Sigmoid colon (tissue), 7 donors: Measurements from ENCODE around the gene GRB2. TPM values are rescaled to one million over a fixed set of nuclear protein-coding genes. Genes with fewer than 3 reads are reported as not detected.
"Not testable (repeated sequence)": the region's sequence is repeated elsewhere in the genome, so short reads cannot be mapped to it uniquely, and the experiment has no call there.

Experiments used
- DNase-seq: peaks from one replicate; pipeline ENCODE4 v3.0.0-alpha.2; 2019
- H3K27ac ChIP-seq, 4 donors: fragments of 200-600 bp; sonication (generic); one replicate each; pipeline ENCODE4 v1.5.1; 2016 to 2019; ENCODE audit warnings: mild to moderate bottlenecking in 1 of 4
- H3K27me3 ChIP-seq, 3 donors: fragments of 200-600 bp; sonication (generic); one replicate each; pipeline ENCODE4 v1.5.1; 2019; ENCODE audit warnings: mild to moderate bottlenecking in 1 of 3
- H3K36me3 ChIP-seq, 4 donors: fragments of 200-600 bp; sonication (generic); one replicate each; pipeline ENCODE4 v1.5.1; 2016 to 2019
- H3K4me1 ChIP-seq, 4 donors: fragments of 200-600 bp; sonication (generic); one replicate each; pipeline ENCODE4 v1.5.1; 2017 to 2019
- H3K4me3 ChIP-seq, 4 donors: fragments of 200-600 bp; sonication (generic); one replicate each; pipeline ENCODE4 v1.5.1; 2017 to 2019; ENCODE audit warnings: mild to moderate bottlenecking in 2 of 4, moderate library complexity in 1 of 4
- H3K9me3 ChIP-seq, 4 donors: fragments of 200-600 bp in 3 of 4; sonication (generic) in 3 of 4; one replicate each; pipeline versions ENCODE4 v1.5.1 to v1.6.1; 2013 to 2019
- EP300 ChIP-seq, 4 donors: sonication (generic); formaldehyde crosslinking; IDR thresholded peaks; one replicate each; pipeline ENCODE4 v1.6.1; 2017; ENCODE audit warnings: antibody characterized with exemption in 4 of 4
- POLR2A ChIP-seq, 2 donors: fragments of 450-650 bp; IDR thresholded peaks; one replicate each; pipeline ENCODE4 v1.6.1; 2016; ENCODE audit warnings: antibody characterized with exemption in 2 of 2, mild to moderate bottlenecking in 2 of 2, moderate library complexity in 2 of 2
- POLR2AphosphoS5 ChIP-seq, 4 donors: sonication (generic); formaldehyde crosslinking; IDR thresholded peaks; one replicate each; pipeline ENCODE4 v1.6.1; 2017; ENCODE audit warnings: antibody characterized with exemption in 4 of 4
- WGBS, 2 donors: extraction: QIAGEN DNeasy Blood & Tissue Kit; methylation state at CpG; one replicate each; pipeline ENCODE4 v1.1.7; 2013; 5-methylcytosine and 5-hydroxymethylcytosine counted together
- intact Hi-C: fragments of 100-400 bp; cut with DNase I; formaldehyde crosslinking; loops from one replicate; pipeline ENCODE4 v1.15.1; 2023
- polyA plus RNA-seq, 3 donors: library from polyadenylated mRNA; stranded (reverse); fragments of 200-250 nt; gene quantifications; one replicate each; pipeline ENCODE4 v1.2.3, GENCODE V29; 2013
- total RNA-seq, 4 donors: library from RNA; depleted of rRNA; stranded (reverse); fragments of >200 nt; gene quantifications; one replicate each; pipeline ENCODE4 v1.1.0, GENCODE V29; 2016
- TF ChIP-seq, protein P1 (sequence below), 4 experiments: fragments of 450-650 bp in 3 of 4; fragments of 200-600 bp in 1 of 4; IDR thresholded peaks; one replicate each; pipeline ENCODE4 v1.5.1; 2016 to 2019; ENCODE audit warnings: antibody characterized with exemption in 4 of 4, mild to moderate bottlenecking in 3 of 4, moderate library complexity in 2 of 4
- donor health status: healthy with polysubstance abuse.
- donor health status: Bipolar disorder and iron deficiency.
- donor health status: healthy.

Gene GRB2
- total and polyA plus RNA-seq, 7 donors: 56.5 to 103 (median 81.3) TPM

DNA sequence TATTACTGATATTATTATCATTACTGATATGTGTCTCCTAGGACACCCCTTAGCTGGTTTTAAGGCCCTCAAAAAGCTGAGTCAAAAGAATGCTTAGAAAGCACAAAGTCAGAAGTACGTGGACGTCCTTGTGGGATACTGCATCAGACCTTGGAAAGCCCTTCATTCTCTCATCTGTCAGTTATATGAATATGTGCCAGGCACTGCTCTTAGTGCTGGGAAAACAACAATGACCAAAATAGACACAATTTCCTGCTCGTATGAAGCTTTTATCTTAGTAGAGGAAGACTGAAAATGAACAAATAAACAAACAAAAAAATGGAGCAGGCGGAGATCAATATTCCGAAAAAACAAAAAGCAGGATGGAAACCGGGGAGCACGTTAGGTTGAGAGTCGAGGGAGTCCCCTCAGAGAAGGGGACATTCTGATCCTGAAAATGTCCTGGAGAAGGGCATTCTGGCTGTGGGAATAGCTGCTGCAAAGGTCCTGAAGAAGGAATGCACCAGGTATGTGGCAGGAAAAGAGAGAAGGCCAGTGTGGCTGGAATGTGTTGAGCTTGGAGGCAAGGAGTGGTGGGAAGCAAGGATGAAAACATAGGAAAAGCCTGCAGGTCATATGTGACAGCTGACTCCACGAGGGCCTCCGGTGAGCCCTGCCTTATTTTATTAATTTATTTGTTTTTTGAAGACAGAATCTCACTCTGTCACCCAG, 35.4 kb upstream of the GRB2 start:
- 72 to 73% methylated on average over 10 of the region's 10 CpGs for WGBS, 2 donors
- H3K4me1 ChIP-seq: peaks cover 0 to 17% (median 15%) of the 10 kb centered on the region in 4 donors
- H3K27me3 ChIP-seq: no peaks in the 10 kb centered on the region
- no peak overlapping the region for H3K4me3 ChIP-seq
- no peaks in the 10 kb centered on the region for H3K9me3 ChIP-seq
- TF ChIP-seq POLR2AphosphoS5 (IDR thresholded peaks at IDR 0.05): no peak
- intact Hi-C loops: loop anchor here (5.0 kb wide), 1 partner anchor 76 kb away; the partner anchor contains the start of genes CASKIN2 and TSEN54
- no peaks in the 10 kb centered on the region for H3K36me3 ChIP-seq
- DNase-seq: no peak
- peak overlapping the region in 1 of 4 donors; percentile 51 for H3K27ac ChIP-seq

DNA sequence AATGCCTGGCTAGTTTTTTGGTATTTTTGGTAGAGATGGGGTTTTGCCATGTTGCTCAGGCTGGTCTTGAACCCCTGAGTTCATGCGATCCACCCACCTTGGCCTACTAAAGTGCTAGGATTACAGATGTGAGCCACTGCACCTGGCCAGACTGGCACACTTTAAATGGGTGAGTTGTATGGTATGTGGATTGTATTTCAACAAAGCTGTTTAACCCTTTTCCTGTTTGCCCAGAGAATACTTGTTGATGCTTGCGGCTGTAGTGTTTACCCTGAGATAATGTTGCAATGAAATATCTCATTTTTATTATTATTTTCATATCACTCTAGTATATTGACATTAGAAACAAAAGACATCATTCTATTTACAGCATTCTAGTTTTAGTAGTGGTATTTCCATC, 33.8 kb upstream of the GRB2 start:
- H3K9me3 ChIP-seq: no peaks in the 10 kb centered on the region
- intact Hi-C loops: no loop called here

GRCh38 chr17:75437404-75437803, 31.9 kb upstream of the GRB2 start:
- H3K27ac ChIP-seq, intact Hi-C loops, H3K27me3 ChIP-seq, H3K36me3 ChIP-seq, DNase-seq, H3K9me3 ChIP-seq, H3K4me3 ChIP-seq, H3K4me1 ChIP-seq: not testable (repeated sequence)
- 90 to 94% methylated on average over 8 of the region's 8 CpGs for WGBS, 2 donors

More for the DNA sequence above, 33.8 kb upstream of the GRB2 start:
- 54 to 81% methylated on average over 2 of the region's 2 CpGs for WGBS, 2 donors
- no peaks in the 10 kb centered on the region for H3K27me3 ChIP-seq
- H3K4me3 ChIP-seq: no peak overlapping the region
- no peak for DNase-seq
- H3K4me1 ChIP-seq: peaks cover 0 to 7% (median 7%) of the 10 kb centered on the region in 4 donors
- H3K27ac ChIP-seq: no peak overlapping the region
- TF ChIP-seq EP300 (IDR thresholded peaks at IDR 0.05) (no peak), POLR2A (IDR thresholded peaks at IDR 0.05) (no peak), POLR2AphosphoS5 (IDR thresholded peaks at IDR 0.05) (no peak)
- TF ChIP-seq, protein P1, sequence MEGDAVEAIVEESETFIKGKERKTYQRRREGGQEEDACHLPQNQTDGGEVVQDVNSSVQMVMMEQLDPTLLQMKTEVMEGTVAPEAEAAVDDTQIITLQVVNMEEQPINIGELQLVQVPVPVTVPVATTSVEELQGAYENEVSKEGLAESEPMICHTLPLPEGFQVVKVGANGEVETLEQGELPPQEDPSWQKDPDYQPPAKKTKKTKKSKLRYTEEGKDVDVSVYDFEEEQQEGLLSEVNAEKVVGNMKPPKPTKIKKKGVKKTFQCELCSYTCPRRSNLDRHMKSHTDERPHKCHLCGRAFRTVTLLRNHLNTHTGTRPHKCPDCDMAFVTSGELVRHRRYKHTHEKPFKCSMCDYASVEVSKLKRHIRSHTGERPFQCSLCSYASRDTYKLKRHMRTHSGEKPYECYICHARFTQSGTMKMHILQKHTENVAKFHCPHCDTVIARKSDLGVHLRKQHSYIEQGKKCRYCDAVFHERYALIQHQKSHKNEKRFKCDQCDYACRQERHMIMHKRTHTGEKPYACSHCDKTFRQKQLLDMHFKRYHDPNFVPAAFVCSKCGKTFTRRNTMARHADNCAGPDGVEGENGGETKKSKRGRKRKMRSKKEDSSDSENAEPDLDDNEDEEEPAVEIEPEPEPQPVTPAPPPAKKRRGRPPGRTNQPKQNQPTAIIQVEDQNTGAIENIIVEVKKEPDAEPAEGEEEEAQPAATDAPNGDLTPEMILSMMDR (IDR thresholded peaks at IDR 0.05): no peak
- H3K36me3 ChIP-seq: no peaks in the 10 kb centered on the region

DNA sequence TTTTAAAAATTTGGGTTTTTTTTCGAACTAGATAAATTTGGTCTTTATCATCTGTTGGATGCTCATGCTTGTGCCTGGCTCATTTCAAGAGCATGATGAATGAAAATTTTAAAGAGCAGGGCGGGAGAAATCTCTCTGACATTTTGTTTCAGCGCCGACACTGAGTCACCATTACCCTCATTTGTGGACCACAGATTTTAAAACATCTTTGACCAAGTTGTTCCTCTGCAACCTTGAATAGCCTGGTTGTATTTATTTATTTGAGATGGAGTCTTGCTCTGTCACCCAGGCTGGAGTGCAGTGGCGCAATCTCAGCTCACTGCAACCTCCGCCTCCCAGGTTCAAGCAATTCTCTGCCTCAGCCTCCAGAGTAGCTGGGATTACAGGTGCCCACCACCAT, 29.0 kb upstream of the GRB2 start:
- WGBS, 2 donors: 93 to 95% methylated on average over 6 of the region's 6 CpGs
- H3K27ac ChIP-seq, H3K9me3 ChIP-seq, DNase-seq, H3K36me3 ChIP-seq, H3K27me3 ChIP-seq, H3K4me3 ChIP-seq, intact Hi-C loops: not testable (repeated sequence)
- peaks cover 0 to 15% (median 11%) of the 10 kb centered on the region in 4 donors for H3K4me1 ChIP-seq

DNA sequence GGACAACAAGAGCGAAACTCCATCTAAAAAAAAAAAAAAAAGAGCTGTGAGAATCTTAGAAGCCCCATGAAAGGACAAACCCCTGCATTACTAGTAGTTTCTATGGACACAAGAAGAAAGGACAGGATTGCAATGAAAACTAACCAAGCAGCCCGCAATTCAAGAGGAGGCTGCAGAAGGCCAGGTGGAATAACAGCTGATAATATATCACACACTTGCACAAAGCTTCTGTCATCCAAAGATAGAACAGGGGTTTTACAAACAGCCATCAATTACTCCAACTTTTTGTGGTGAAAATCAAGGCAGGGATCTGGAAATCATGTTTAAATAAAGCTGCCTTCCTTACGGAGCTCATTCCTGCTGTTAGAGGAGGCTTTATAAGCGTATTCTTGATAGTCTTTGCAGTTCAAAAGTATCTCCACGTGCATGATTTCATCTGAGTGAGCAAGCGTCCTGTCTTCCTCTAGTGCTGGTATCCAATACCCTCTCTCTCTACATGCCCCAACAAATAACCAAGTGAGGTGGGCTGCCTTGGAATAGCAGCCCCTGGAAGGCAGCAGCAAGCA, 27.8 kb upstream of the GRB2 start:
- no peaks in the 10 kb centered on the region for H3K27me3 ChIP-seq
- DNase-seq: no peak
- intact Hi-C loops: no loop called here
- no peak overlapping the region for H3K4me3 ChIP-seq
- H3K27ac ChIP-seq: no peak overlapping the region
- H3K4me1 ChIP-seq: peaks cover 0 to 26% (median 21%) of the 10 kb centered on the region in 4 donors
- TF ChIP-seq POLR2AphosphoS5 (IDR thresholded peaks at IDR 0.05): no peak
- TF ChIP-seq, protein P1 (IDR thresholded peaks at IDR 0.05): no peak
- TF ChIP-seq EP300 (IDR thresholded peaks at IDR 0.05): no peak
- TF ChIP-seq POLR2A (IDR thresholded peaks at IDR 0.05): no peak
- H3K9me3 ChIP-seq: no peaks in the 10 kb centered on the region
- no peaks in the 10 kb centered on the region for H3K36me3 ChIP-seq
- 83 to 88% methylated on average over 6 of the region's 6 CpGs for WGBS, 2 donors

DNA sequence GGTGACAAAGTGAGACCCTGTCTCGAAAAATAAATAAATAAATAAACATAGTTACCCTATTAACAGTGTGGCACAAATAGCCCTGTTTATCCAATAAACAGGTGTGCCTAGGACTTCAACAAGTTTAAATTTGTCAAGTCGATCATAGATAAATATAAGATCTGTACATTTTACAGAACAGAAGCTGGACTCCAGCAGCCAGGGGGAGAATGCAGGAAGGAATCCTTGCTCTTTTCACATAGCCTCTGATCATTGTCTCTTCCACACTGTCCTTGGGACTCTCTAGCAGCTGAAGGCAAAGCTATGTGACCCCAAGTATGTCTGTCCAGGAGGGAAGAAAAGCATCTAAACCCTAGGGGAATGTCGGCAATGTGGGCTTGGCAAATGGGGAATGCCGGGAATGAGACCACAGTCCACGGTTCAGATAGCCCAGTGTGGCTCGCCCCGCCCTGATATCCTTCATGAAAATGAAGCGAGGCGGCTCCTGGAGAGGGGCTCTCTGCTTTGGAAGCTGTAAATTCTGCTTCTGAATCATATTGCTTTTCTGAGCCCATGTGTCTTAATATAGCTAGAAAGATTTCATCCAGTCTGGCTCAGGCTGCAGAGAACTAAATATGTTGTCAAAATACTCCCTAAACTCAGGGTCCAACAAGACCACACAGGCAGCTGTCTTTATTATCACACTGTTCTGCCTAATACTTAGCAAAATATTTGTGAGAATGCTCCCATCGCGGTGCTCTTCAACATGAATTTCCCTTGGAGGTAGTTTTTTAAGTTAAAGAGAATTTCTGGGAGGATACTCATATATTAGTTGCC, 24.9 kb upstream of the GRB2 start:
- H3K27ac ChIP-seq: peak overlapping the region; percentile 72 to 82 (median 80)
- H3K36me3 ChIP-seq: no peaks in the 10 kb centered on the region
- no peaks in the 10 kb centered on the region for H3K9me3 ChIP-seq
- intact Hi-C loops: no loop called here
- TF ChIP-seq POLR2A (IDR thresholded peaks at IDR 0.05) (no peak), EP300 (IDR thresholded peaks at IDR 0.05) (no peak), POLR2AphosphoS5 (IDR thresholded peaks at IDR 0.05) (no peak)
- TF ChIP-seq, protein P1 (IDR thresholded peaks at IDR 0.05): no peak
- no peaks in the 10 kb centered on the region for H3K27me3 ChIP-seq
- 28 to 56% methylated on average over 11 of the region's 11 CpGs for WGBS, 2 donors
- no peak overlapping the region for H3K4me3 ChIP-seq
- no peak for DNase-seq
- peaks cover 0 to 39% (median 26%) of the 10 kb centered on the region in 4 donors for H3K4me1 ChIP-seq
